ENCODE data around the gene SERF2.
"Not testable (repeated sequence)": the region's sequence is repeated elsewhere in the genome, so short reads cannot be mapped to it uniquely, and the experiment has no call there.

SERF2 gene

GRCh38 chr15:43793647-43794046, 1.5 kb downstream of the SERF2 start:
- no peak for DNase-seq (ENCODE audit: low read depth in 1 of 2, low spot score in 1 of 2)

GRCh38 chr15:43794269-43795037, 2.3 kb downstream of the SERF2 start:
- no peak for DNase-seq (ENCODE audit: low read depth in 1 of 2, low spot score in 1 of 2)

DNA sequence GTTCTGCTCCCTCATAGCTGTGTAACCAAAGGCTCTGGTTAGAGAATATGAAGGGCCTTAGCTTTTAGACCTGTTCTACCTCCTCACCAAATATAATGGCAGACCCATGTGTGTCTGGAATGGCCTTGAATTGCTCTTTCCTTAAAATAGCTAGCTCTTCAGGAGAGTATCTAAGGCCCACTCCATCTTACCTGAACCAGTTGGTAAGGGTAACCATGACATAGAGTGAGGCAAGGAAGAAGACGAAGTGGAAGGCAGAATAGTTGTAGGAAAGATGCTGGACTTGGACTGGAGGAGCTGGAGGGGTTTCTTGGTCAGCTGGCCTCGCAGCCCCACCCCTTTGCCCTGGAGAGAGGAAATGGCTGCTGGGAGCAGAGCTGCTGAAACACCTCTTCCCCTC, 3.1 kb downstream of the SERF2 start:
- DNase-seq (ENCODE audit: low read depth in 1 of 2, low spot score in 1 of 2): no peak

DNA sequence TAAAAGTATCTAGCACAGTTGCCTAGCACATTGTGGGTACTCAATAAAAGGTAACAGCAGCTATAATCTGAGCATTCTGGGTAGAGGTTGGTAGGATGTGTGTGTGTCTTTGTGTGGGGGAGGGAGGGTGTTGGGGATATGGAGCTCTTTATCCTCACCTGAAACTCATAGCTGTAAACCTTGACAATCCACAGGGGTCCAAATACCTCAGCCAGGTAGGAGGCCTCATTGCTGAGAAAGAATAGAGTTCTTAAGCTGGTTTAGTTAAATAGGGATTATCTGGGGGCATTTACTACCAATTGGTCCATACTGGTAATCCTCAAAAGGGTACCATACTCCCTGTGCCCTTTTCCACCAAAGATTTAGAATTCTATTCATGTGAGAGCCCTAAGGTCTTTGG, 3.9 kb downstream of the SERF2 start:
- no peak for DNase-seq (ENCODE audit: low read depth in 1 of 2, low spot score in 1 of 2)

- DNase-seq (ENCODE audit: low read depth in 1 of 2, low spot score in 1 of 2): no peak
Observed at GRCh38 chr15:43796566-43796965, 4.4 kb downstream of the SERF2 start.

- no peak for DNase-seq (ENCODE audit: low read depth in 1 of 2, low spot score in 1 of 2)
Observed at GRCh38 chr15:43799209-43799944, 7.3 kb downstream of the SERF2 start.

DNA sequence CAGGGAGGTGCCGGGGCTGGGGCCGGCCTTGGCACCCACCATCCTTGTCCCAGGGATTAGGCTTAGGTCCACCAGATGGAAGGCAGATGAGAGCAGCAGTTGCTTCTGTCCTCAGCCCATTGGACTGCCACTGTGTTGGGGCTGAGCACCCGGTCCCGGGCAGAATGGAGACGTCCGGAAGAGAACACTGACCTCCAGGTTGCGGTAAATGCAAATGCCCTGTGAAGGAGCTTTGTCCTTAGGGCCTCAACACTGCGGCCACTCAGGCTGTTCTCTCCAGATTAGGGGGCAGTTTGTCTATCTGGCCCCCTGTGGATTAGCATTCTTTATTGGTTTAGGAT, 7.8 kb downstream of the SERF2 start, which contains the start of gene SERINC4:
SERINC4 (minus strand) TSS at position 276 of the 341 bp plus-strand sequence; CDS start at position 42, 234 bp downstream.
- no peak for DNase-seq (ENCODE audit: low read depth in 1 of 2, low spot score in 1 of 2)

DNA sequence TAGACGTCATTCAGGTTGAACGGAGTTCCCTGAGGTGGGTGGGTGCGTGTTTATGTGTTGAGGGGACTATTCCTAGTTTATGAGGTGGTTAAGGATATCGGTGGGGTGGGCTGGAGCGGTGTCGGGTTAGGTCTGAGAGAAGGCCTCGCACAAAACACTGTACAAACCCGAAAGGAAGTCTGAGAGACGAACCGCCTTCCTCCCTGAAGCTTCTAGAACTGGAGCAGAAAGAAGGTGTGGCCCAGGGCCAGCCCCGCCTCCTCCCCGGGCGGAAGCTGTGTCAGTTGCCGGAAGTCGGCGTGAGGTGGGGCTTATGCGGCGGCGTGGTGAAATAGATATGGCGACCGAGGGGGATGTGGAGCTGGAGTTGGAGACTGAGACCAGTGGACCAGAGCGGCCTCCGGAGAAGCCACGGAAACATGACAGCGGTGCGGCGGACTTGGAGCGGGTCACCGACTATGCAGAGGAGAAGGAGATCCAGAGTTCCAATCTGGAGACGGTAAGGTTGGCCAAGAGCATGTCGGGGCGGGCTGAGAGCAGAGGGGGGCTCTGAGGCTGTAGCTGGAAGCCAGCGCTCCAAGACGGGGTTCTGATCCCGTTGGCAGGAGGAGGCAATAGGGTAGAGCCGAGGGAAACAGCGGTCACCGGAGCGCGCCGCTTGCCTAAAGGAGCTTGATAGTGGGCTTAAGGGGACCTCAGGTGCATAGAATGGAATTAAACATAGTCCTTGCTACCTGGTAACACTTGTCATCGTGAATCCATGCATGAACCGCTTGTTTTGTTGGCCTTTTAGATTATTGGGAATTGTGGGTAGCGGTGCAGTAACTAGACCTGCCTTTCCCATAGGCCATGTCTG, 8.4 kb downstream of the SERF2 start, which contains the start of gene HYPK:
HYPK (plus strand) TSS at position 314 of the 856 bp plus-strand sequence; CDS start at position 338, 24 bp downstream.
- DNase-seq (ENCODE audit: low read depth in 1 of 2, low spot score in 1 of 2): peak; percentile 83 to 84

- not testable (repeated sequence) for DNase-seq (ENCODE audit: low read depth in 1 of 2, low spot score in 1 of 2)
Observed at GRCh38 chr15:43802676-43803075, 10.6 kb downstream of the SERF2 start.

GRCh38 chr15:43808435-43808950, 16.4 kb downstream of the SERF2 start:
- DNase-seq (ENCODE audit: low read depth in 1 of 2, low spot score in 1 of 2): no peak

DNA sequence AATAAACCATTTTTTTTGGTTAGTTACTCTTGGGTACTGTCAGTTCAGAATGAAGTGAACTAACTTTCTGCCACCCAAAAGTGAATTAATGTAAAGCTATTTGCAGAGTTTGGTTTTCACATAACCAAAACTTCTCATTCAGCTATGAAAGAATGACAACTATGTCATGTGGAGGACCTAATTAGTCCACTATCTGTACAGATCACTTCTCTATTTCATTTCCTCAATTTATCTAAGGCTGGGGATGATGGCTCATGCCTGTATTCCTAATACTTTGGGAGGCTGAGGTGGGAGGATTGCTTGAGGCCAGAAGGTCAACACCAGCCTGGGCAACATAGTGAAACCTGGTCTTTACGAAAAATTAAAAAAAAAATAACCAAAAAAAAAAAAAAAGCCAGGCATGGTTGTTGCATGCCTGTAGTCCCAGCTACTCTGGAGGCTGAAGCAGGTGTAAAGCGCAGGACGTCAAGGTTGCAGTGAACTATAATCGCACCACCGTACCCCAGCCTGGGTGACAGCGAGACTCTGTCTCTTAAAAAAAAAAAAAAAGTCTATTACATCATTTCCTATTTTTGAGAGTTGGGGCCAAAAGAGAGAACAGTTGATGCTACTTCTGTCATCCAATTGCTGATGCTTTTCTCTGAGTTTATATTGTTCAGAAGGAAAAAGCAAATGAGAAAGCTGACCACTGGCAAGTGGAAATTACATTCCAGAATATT, 17.0 kb downstream of the SERF2 start:
- no peak for DNase-seq (ENCODE audit: low read depth in 1 of 2, low spot score in 1 of 2)

DNA sequence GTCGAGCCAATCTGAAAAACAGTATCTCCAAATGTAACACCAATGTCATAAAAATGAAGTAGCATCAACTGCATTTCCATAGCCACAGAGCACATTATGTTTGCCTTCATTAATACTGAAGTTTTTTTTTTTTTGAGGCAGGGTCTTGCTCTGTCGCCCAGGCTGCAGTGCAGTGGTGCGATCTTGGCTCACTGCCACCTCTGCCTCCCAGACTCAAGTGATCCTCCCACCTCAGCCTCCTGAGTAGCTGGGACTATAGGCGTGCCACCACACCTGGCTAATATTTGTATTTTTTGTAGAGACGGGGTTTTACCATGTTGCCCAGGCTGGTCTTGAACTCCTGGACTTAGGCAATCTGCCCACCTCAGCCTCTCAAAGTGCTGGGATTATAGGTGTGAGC, 22.9 kb downstream of the SERF2 start:
- DNase-seq (ENCODE audit: low read depth in 1 of 2, low spot score in 1 of 2): not testable (repeated sequence)

GRCh38 chr15:43821505-43821904, 29.4 kb downstream of the SERF2 start:
- DNase-seq (ENCODE audit: low read depth in 1 of 2, low spot score in 1 of 2): no peak

GRCh38 chr15:43824302-43825246, 32.5 kb downstream of the SERF2 start, which contains the start of gene MFAP1:
Gene MFAP1 (minus strand): TSS chr15:43824690. CDS start chr15:43824569, 121 bp downstream.
- peak; percentile 75 to 79 for DNase-seq (ENCODE audit: low read depth in 1 of 2, low spot score in 1 of 2)

DNA sequence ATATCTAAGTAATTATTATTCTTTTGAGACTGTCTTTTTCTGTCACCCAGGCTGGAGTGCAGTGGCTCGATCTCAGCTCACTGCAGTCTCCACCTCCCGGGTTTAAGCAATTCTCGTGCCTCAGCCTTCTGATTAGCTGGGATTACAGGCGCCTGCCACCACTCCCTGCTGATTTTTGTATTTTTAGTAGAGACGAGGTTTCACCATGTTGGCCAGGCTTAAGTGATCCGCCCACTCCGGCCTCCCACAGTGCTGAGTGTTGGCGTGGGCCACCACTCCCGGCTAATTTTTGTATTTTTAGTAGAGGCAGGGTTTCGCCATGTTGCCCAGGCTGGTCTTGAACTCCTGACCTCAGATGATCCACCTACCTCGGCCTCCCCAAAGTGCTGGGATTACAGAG, 33.2 kb downstream of the SERF2 start:
- not testable (repeated sequence) for DNase-seq (ENCODE audit: low read depth in 1 of 2, low spot score in 1 of 2)

DNA sequence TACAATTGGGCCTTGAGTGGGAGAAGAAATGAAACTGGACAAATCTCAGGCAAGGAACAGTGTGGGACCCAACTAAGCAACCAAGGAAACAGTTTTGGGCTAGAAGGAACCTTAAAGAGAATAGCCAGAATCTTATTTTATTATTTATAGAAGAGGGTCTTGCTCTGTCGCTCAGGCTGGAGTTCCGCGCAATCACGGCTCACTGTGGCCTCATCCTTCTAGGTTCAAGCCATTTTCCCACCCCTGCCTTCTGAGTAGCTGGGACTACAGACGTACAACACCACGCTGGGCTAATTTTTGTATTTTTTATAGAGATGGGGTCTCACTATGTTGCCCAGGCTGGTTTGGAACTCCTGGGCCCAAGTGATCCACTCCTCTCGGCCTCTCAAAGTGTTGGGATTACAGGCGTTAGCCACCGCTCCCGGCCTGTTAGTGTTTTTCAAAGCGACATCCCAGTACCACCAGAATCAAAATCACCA, 33.9 kb downstream of the SERF2 start:
- no peak for DNase-seq (ENCODE audit: low read depth in 1 of 2, low spot score in 1 of 2)

- peak; percentile 44 to 62 for DNase-seq (ENCODE audit: low read depth in 1 of 2, low spot score in 1 of 2)
Observed at GRCh38 chr15:43826508-43827341, 34.6 kb downstream of the SERF2 start, which contains the start of gene WDR76. Gene WDR76 (plus strand): TSS chr15:43827002. CDS start chr15:43827033, 31 bp downstream.

GRCh38 chr15:43828061-43828657, 36.0 kb downstream of the SERF2 start:
- DNase-seq (ENCODE audit: low read depth in 1 of 2, low spot score in 1 of 2): no peak

All from stimulated activated CD4-positive, alpha-beta T cell treated with anti-CD3 and anti-CD28 coated beads, Interleukin-15, amount 100 ng/mL, for 1 hour (primary cell).